22Rv1 (cell line): Measurements from ENCODE around the gene TRIM29.

Source experiments
- CTCF ChIP-seq: fragments of 450-650 bp; IDR thresholded peaks from 2 replicates; pipeline ENCODE4 v1.5.1; 2017; ENCODE audit warnings: mild to moderate bottlenecking
- ZFX ChIP-seq: fragments of 450-650 bp; IDR thresholded peaks from 2 replicates; pipeline ENCODE4 v1.6.1; 2017; ENCODE audit warnings: antibody characterized with exemption, borderline replicate concordance

DNA sequence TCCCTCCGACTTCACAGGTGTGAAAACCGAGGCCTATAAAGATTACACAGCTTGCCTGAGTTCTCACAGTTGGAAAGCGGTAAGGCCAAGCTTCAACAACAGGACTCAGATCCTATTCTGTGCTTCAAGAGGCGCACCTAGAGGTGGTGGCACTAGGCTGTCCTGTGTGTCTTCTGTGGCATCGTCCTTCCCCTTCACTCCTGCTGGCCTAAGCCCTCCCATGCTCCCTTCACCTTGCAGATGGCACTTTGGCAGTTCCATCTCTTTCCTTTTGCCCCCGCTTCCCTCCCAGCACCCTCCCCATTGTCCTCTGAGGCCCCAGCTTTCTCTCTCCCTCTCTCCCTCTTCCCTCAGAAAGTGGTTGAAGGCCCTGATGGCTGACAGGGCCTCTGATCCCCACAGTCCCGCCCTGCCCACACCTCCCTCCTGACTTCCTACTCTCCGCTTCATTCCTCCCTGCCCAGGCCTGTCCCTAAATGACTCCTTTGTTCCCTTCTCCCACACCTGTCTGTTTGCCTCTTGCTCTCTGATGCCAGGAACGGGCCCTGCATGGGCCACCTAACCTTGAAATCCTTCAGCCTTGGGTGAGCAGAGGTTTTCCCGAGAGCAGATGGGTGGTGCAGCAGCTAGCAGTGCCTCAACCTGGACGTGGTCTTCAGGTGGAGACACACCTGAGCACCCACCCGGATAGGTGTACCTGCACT is 5.8 kb downstream of the TRIM29 start:
- TF ChIP-seq CTCF (no peak), ZFX (no peak)
